A673 (cell line): ENCODE measurements around the gene PPARG. TPM values are rescaled to one million over a fixed set of nuclear protein-coding genes. Genes with fewer than 3 reads are reported as not detected.
"Not testable (repeated sequence)": the region's sequence is repeated elsewhere in the genome, so short reads cannot be mapped to it uniquely, and the experiment has no call there.

Experiments
- BruUV-seq: library from RNA; stranded (reverse); fragments of 400-500 nt; replicated peaks from 2 replicates; lab custom pipeline; 2021; lab: Mats Ljungman, UMichigan
- CTCF ChIA-PET: fragments of 300-600 bp; sonication (Branson Sonifier 250); formaldehyde crosslinking; loops from one replicate; lab custom pipeline; 2022; ENCODE audit warnings: antibody characterized with exemption; lab: Charles Lee
- POLR2A ChIA-PET: fragments of 300-600 bp; sonication (Branson Sonifier 250); formaldehyde crosslinking; loops from one replicate; lab custom pipeline; 2022; ENCODE audit warnings: antibody characterized with exemption; ENCODE audit not compliant: low non-redundant PET; lab: Charles Lee
- DNase-seq: peaks from one replicate; pipeline ENCODE4 v3.0.0-alpha.2; 2015; ENCODE audit warnings: low spot score
- H3K27ac ChIP-seq: fragments of 200-600 bp; sonication (generic); 2 replicates; pipeline ENCODE4 v1.5.1; 2016; ENCODE audit warnings: mixed run types, low read depth, mild to moderate bottlenecking, mixed read lengths, antibody characterized with exemption, low read length; ENCODE audit not compliant: poor library complexity, severe bottlenecking
- H3K27me3 ChIP-seq: fragments of 200-600 bp; sonication (generic); replicated peaks from 2 replicates; pipeline ENCODE4 v1.6.1; 2017; ENCODE audit warnings: mixed run types, low read depth, mild to moderate bottlenecking, mixed read lengths, antibody characterized with exemption, low read length; ENCODE audit not compliant: insufficient read depth, poor library complexity
- H3K36me3 ChIP-seq: fragments of 200-600 bp; sonication (generic); 2 replicates; pipeline ENCODE4 v1.6.1; 2016; ENCODE audit warnings: mixed run types, mild to moderate bottlenecking, mixed read lengths, antibody characterized with exemption, low read length; ENCODE audit not compliant: insufficient read depth, poor library complexity, severe bottlenecking
- H3K4me1 ChIP-seq: fragments of 200-600 bp; sonication (generic); 2 replicates; pipeline ENCODE4 v1.6.1; 2017; ENCODE audit warnings: mixed run types, mild to moderate bottlenecking, mixed read lengths, antibody characterized with exemption, low read length; ENCODE audit not compliant: insufficient read depth, poor library complexity, severe bottlenecking
- H3K4me3 ChIP-seq: fragments of 200-600 bp; sonication (generic); 2 replicates; pipeline ENCODE4 v1.5.1; 2016; ENCODE audit warnings: low read depth, mixed run types, mild to moderate bottlenecking, mixed read lengths, low read length; ENCODE audit not compliant: poor library complexity, severe bottlenecking
- H3K9me3 ChIP-seq: fragments of 200-600 bp; sonication (generic); 2 replicates; pipeline ENCODE4 v1.6.1; 2016; ENCODE audit warnings: mixed run types, low read depth, mild to moderate bottlenecking, mixed read lengths, antibody characterized with exemption, low read length; ENCODE audit not compliant: poor library complexity, severe bottlenecking
- EZH2 ChIP-seq: fragments of 200-600 bp; sonication (generic); IDR thresholded peaks from 2 replicates; pipeline ENCODE4 v1.6.1; 2017; ENCODE audit warnings: borderline replicate concordance, low read depth, mild to moderate bottlenecking, mixed read lengths, antibody characterized with exemption, low read length; ENCODE audit not compliant: poor library complexity, severe bottlenecking
- intact Hi-C: fragments of 100-400 bp; cut with micrococcal nuclease; formaldehyde crosslinking; loops from one replicate; pipeline ENCODE4 v1.10.0; 2022; ENCODE audit not compliant: unreplicated experiment
- total RNA-seq: library from RNA; stranded (reverse); gene quantifications from 2 replicates; pipeline ENCODE4 v1.2.3, GENCODE V29; 2021
- TF ChIP-seq, protein P1 (sequence below): fragments of 300-800, 200-600 bp; sonication (generic); conservative IDR thresholded peaks from 2 replicates; pipeline ENCODE4 v1.5.1; 2017; ENCODE audit warnings: low read depth, mild to moderate bottlenecking, antibody characterized with exemption, low read length, moderate library complexity, mixed read lengths

The PPARG gene
- total RNA-seq, 1 experiment from 2014 or later = 0.62 TPM

DNA sequence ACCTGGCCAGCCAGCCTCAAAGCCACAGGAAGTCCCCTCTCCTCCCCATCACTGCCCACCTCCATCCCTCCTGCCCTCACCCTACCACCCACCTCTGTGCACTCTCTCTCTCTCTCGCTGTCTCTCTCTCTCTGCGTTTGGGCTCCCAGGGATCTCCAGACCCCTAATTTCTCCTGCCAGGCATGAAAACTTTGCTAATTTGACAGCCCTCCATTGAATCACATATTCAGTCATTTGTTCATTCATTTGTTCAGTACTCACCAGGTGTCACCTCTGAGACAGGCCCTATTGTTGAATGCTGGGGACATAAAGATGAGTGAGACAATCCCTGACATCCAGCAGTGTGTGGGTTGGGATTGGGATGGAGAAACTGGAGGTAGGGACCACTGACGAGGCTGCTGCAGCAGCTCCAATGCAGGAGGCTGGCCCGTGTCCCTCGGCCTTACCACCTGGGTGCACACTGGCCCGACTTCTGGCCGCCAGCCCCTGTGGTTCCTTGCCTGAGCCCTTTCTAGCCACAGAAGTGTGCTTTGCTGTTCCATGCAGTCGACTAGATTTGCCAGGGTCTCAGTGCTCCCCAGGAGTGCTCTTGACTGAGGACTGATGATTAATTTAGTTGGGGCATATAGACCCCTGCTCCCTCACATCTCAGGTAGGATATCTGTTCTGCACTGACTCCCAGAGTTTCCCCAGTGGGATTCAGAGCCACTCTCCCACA, 156.8 kb downstream of the PPARG start:
- TF ChIP-seq, protein P1, sequence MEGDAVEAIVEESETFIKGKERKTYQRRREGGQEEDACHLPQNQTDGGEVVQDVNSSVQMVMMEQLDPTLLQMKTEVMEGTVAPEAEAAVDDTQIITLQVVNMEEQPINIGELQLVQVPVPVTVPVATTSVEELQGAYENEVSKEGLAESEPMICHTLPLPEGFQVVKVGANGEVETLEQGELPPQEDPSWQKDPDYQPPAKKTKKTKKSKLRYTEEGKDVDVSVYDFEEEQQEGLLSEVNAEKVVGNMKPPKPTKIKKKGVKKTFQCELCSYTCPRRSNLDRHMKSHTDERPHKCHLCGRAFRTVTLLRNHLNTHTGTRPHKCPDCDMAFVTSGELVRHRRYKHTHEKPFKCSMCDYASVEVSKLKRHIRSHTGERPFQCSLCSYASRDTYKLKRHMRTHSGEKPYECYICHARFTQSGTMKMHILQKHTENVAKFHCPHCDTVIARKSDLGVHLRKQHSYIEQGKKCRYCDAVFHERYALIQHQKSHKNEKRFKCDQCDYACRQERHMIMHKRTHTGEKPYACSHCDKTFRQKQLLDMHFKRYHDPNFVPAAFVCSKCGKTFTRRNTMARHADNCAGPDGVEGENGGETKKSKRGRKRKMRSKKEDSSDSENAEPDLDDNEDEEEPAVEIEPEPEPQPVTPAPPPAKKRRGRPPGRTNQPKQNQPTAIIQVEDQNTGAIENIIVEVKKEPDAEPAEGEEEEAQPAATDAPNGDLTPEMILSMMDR = no peak
- TF ChIP-seq EZH2 = no peak
- intact Hi-C loops = no loop called here
- POLR2A ChIA-PET = no interaction called here
- H3K27me3 ChIP-seq = no peaks in the 10 kb centered on the region
- no peaks in the 10 kb centered on the region for H3K9me3 ChIP-seq
- no peak for DNase-seq
- no TSS peak for BruUV-seq
- H3K27ac ChIP-seq = no peak overlapping the region
- H3K36me3 ChIP-seq = no peaks in the 10 kb centered on the region
- H3K4me1 ChIP-seq = peaks cover 4% of the 10 kb centered on the region
- CTCF ChIA-PET = no interaction called here
- no peak overlapping the region for H3K4me3 ChIP-seq

DNA sequence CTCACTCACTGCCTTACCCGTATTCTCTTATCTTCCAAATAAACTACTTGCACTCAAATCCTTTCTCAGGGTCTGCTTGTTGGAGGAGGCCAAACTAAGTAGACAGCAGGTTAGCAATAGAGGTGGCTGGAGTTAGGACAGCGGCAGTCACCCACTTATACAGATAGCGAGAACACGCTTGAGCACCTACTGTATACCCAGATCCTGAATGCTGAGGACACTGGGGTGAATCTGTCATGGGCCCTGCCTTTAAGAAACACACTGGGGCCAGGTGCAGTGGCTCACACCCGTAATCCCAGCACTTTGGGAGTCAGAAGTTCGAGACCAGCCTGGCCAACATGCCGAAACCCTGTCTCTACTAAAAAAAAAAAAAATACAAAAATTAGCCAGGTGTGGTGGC, 157.4 kb downstream of the PPARG start:
- POLR2A ChIA-PET = no interaction called here
- Histone ChIP-seq H3K4me3 (no peak overlapping the region), H3K27ac (no peak overlapping the region), H3K9me3 (no peaks in the 10 kb centered on the region), H3K4me1 (peaks cover 4% of the 10 kb centered on the region), H3K36me3 (no peaks in the 10 kb centered on the region), H3K27me3 (no peaks in the 10 kb centered on the region)
- intact Hi-C loops = no loop called here
- TF ChIP-seq EZH2 = no peak
- TF ChIP-seq, protein P1 = no peak
- no peak for DNase-seq
- BruUV-seq = no TSS peak
- CTCF ChIA-PET = no interaction called here

DNA sequence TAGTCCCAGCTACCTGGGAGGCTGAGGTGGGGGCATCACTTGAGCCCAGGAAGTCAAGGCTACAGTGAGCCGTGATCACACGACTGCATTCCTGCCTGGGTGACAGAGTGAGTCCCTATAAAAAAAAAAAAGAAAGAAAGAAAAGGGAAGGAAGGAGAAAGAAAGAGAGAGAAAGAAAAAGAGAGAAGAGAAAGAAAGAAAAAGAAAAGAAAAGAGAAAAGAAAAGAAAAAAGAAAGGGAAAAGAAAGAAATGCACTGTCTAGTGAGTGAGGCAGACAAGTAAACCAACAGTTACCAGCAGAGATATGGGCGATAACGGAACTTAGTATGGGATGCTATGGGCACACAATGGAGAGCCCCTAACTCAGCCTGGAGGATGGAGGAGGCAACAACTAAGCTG, 158.2 kb downstream of the PPARG start:
- H3K36me3 ChIP-seq = no peaks in the 10 kb centered on the region
- no peaks in the 10 kb centered on the region for H3K27me3 ChIP-seq
- no peak for DNase-seq
- ChIA-PET POLR2A (no interaction called here), CTCF (no interaction called here)
- H3K27ac ChIP-seq = no peak overlapping the region
- H3K9me3 ChIP-seq = no peaks in the 10 kb centered on the region
- TF ChIP-seq EZH2 = no peak
- TF ChIP-seq, protein P1 = no peak
- H3K4me1 ChIP-seq = peaks cover 4% of the 10 kb centered on the region
- no TSS peak for BruUV-seq
- intact Hi-C loops = no loop called here
- H3K4me3 ChIP-seq = no peak overlapping the region

DNA sequence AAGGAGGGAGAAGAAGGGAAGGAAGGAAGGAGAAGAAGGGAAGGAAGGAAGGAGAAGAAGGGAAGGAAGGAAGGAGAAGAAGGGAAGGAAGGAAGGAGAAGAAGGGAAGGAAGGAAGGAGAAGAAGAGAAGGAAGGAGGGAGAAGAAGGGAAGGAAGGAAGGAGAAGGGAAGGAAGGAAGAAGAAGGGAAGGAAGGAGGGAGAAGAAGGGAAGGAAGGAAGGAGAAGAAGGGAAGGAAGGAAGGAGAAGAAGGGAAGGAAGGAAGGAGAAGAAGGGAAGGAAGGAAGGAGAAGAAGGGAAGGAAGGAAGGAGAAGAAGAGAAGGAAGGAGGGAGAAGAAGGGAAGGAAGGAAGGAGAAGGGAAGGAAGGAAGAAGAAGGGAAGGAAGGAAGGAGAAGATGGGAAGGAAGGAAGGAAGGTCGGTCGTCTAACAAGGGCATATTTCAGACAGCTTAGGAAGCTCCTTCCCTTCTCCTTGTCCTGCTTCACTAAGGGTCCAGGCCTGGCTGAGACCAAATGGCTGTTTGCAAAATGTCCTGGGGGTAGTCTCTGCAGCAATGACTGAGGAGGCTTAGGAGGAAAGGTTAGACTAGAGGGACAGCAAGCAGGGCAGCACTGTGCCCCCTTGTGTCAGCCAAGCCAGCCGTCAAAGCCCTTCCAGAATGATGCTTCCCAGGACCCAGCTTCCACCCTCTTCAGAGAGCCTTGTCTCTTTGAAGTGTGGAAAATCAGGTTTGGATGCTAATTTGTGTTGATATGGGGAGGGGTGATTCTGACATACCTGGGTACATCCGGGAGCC, 159.7 kb downstream of the PPARG start:
- intact Hi-C loops, POLR2A ChIA-PET, H3K27me3 ChIP-seq: not testable (repeated sequence)

More for the DNA sequence above, 159.7 kb downstream of the PPARG start:
- H3K4me3 ChIP-seq, H3K36me3 ChIP-seq, H3K4me1 ChIP-seq, BruUV-seq, CTCF ChIA-PET, DNase-seq, H3K27ac ChIP-seq, H3K9me3 ChIP-seq: not testable (repeated sequence)
